M059J (cell line): Measurements from ENCODE around the gene SERP1. TPM values are rescaled to one million over a fixed set of nuclear protein-coding genes. Genes with fewer than 3 reads are reported as not detected.
A peak's percentile ranks its signal among the peaks of the same experiment; 100 is the strongest.

Experiments used
- DNase-seq: peaks from one replicate; pipeline ENCODE4 v3.0.0-alpha.2; 2012; ENCODE audit warnings: low read depth
- total RNA-seq: library from RNA; depleted of rRNA; stranded (reverse); fragments of >200 nt; shearing (Covaris generic); gene quantifications from 2 replicates; pipeline ENCODE4 v1.2.3, GENCODE V29; 2014; rRNA removed

SERP1 gene
- total RNA-seq = 278 and 294 TPM in 2 replicates

- peak; percentile 100 for DNase-seq
Observed at GRCh38 chr3:150546226-150547044, at the start of gene SERP1, which contains the start of gene EIF2A. SERP1 (minus strand) TSS chr3:150546496; CDS start chr3:150546135, 361 bp downstream. EIF2A (plus strand) TSS chr3:150546787; CDS start chr3:150546803, 16 bp downstream.

GRCh38 chr3:150594150-150594549 is 47.9 kb upstream of the SERP1 start:
- no peak for DNase-seq

GRCh38 chr3:150589759-150590158 is 43.5 kb upstream of the SERP1 start:
- DNase-seq = no peak

- DNase-seq = no peak
Observed at GRCh38 chr3:150588027-150588830, 41.9 kb upstream of the SERP1 start.

- no peak for DNase-seq
Observed at GRCh38 chr3:150583028-150583427, 36.7 kb upstream of the SERP1 start.

GRCh38 chr3:150582620-150583019 is 36.3 kb upstream of the SERP1 start:
- no peak for DNase-seq

- no peak for DNase-seq
Observed at GRCh38 chr3:150581174-150581573, 34.9 kb upstream of the SERP1 start.

- DNase-seq = peak; percentile 35
Observed at GRCh38 chr3:150577855-150578254, 31.6 kb upstream of the SERP1 start.

- DNase-seq = no peak
Observed at GRCh38 chr3:150567328-150567727, 21.0 kb upstream of the SERP1 start.

- no peak for DNase-seq
Observed at GRCh38 chr3:150564243-150564642, 17.9 kb upstream of the SERP1 start.

GRCh38 chr3:150557725-150558124 is 11.4 kb upstream of the SERP1 start:
- DNase-seq = no peak

- DNase-seq = no peak
Observed at GRCh38 chr3:150556792-150557191, 10.5 kb upstream of the SERP1 start.

GRCh38 chr3:150555859-150556436 is 9.7 kb upstream of the SERP1 start:
- DNase-seq = no peak

GRCh38 chr3:150547045-150547741 is 897 bp upstream of the SERP1 start:
- no peak for DNase-seq

- DNase-seq = peak; percentile 41
Observed at GRCh38 chr3:150545419-150546225, 674 bp downstream of the SERP1 start.

GRCh38 chr3:150544726-150545125 is 1.6 kb downstream of the SERP1 start:
- DNase-seq = peak; percentile 38

- peak; percentile 90 for DNase-seq
Observed at GRCh38 chr3:150544041-150544440, 2.3 kb downstream of the SERP1 start.

GRCh38 chr3:150543531-150543930 is 2.8 kb downstream of the SERP1 start:
- peak; percentile 55 for DNase-seq

- no peak for DNase-seq
Observed at GRCh38 chr3:150543128-150543527, 3.2 kb downstream of the SERP1 start.

GRCh38 chr3:150540991-150541390 is 5.3 kb downstream of the SERP1 start:
- DNase-seq = no peak

GRCh38 chr3:150540297-150540696 is 6.0 kb downstream of the SERP1 start:
- DNase-seq = no peak
